Measurements from ENCODE around the gene LEUTX.

- TF ChIP-seq CTCF (IDR thresholded peaks at IDR 0.05) (no peak), POLR2A (IDR thresholded peaks at IDR 0.05) (no peak)
Measured at GRCh38 chr19:39814595-39814994, 35.9 kb downstream of the LEUTX start.

Measured in ovary (tissue), 3 donors.